DOHH2 (cell line): ENCODE data around the gene PPP2R3A.

Experiments
- EZH2phosphoT487 ChIP-seq: fragments of 200-600 bp; sonication (generic); IDR thresholded peaks from 2 replicates; pipeline ENCODE4 v1.6.1; 2017; ENCODE audit warnings: borderline replicate concordance, mild to moderate bottlenecking, antibody characterized with exemption, low read length, moderate library complexity, mixed read lengths
- TF ChIP-seq, protein P1 (sequence below): fragments of 200-600 bp; sonication (generic); IDR thresholded peaks from one replicate; pipeline ENCODE4 v1.5.1; 2014; ENCODE audit warnings: antibody characterized with exemption, mild to moderate bottlenecking, low read depth, low read length; ENCODE audit not compliant: poor library complexity, severe bottlenecking

DNA sequence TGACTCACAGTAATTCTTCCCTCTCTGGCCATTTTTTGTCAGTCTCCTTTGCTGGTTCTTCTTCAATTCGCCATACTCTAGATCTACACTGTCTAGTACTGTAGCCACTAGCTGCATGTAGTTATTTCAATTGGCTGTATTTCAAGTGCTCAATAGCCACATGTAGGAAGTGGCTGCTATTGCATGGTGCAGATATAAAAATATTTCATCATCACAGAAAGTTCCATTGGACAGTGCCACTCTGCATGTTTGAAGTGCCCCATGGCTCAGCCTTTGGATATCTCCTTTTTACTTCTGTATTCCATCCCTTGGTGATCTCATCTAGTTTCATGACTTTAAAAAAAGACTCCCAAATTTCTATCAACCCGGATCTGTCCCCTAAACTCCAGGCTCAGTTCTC lies 22.1 kb downstream of the PPP2R3A start:
- TF ChIP-seq, protein P1, sequence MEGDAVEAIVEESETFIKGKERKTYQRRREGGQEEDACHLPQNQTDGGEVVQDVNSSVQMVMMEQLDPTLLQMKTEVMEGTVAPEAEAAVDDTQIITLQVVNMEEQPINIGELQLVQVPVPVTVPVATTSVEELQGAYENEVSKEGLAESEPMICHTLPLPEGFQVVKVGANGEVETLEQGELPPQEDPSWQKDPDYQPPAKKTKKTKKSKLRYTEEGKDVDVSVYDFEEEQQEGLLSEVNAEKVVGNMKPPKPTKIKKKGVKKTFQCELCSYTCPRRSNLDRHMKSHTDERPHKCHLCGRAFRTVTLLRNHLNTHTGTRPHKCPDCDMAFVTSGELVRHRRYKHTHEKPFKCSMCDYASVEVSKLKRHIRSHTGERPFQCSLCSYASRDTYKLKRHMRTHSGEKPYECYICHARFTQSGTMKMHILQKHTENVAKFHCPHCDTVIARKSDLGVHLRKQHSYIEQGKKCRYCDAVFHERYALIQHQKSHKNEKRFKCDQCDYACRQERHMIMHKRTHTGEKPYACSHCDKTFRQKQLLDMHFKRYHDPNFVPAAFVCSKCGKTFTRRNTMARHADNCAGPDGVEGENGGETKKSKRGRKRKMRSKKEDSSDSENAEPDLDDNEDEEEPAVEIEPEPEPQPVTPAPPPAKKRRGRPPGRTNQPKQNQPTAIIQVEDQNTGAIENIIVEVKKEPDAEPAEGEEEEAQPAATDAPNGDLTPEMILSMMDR, result no peak
- no peak for TF ChIP-seq EZH2phosphoT487
